Measurements from ENCODE around the gene OR2T33. TPM values are rescaled to one million over a fixed set of nuclear protein-coding genes. Genes with fewer than 3 reads are reported as not detected.
"Not testable (repeated sequence)": the region's sequence is repeated elsewhere in the genome, so short reads cannot be mapped to it uniquely, and the experiment has no call there.

The OR2T33 gene
- total RNA-seq, 1 donor from 2014 or later = not detected

GRCh38 chr1:248303324-248303723 lies 25.5 kb upstream of the OR2T33 start, which contains the start of gene OR2T12:
OR2T12 (minus strand) TSS chr1:248303424; CDS start chr1:248295578, 7,846 bp downstream.
- H3K27me3 Mint-ChIP-seq = no peaks in the 10 kb centered on the region
- H3K36me3 Mint-ChIP-seq (ENCODE audit: insufficient read depth) = no peaks in the 10 kb centered on the region
- TF ChIP-seq, protein P1, sequence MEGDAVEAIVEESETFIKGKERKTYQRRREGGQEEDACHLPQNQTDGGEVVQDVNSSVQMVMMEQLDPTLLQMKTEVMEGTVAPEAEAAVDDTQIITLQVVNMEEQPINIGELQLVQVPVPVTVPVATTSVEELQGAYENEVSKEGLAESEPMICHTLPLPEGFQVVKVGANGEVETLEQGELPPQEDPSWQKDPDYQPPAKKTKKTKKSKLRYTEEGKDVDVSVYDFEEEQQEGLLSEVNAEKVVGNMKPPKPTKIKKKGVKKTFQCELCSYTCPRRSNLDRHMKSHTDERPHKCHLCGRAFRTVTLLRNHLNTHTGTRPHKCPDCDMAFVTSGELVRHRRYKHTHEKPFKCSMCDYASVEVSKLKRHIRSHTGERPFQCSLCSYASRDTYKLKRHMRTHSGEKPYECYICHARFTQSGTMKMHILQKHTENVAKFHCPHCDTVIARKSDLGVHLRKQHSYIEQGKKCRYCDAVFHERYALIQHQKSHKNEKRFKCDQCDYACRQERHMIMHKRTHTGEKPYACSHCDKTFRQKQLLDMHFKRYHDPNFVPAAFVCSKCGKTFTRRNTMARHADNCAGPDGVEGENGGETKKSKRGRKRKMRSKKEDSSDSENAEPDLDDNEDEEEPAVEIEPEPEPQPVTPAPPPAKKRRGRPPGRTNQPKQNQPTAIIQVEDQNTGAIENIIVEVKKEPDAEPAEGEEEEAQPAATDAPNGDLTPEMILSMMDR (IDR thresholded peaks at IDR 0.05; ENCODE audit: unreplicated experiment) = no peak
- no peak within 1 kb of the TSS for H3K27ac Mint-ChIP-seq
- no peaks in the 10 kb centered on the region for H3K4me1 Mint-ChIP-seq (ENCODE audit: low read depth)
- no peak within 1 kb of the TSS for H3K4me3 Mint-ChIP-seq (ENCODE audit: low read depth)
- no peak for DNase-seq (ENCODE audit: low spot score, unreplicated experiment)
- H3K9me3 Mint-ChIP-seq (ENCODE audit: low read depth) = peaks cover 45% of the 10 kb centered on the region

- Mint-ChIP-seq H3K36me3 (ENCODE audit: insufficient read depth) (no peaks in the 10 kb centered on the region), H3K4me1 (ENCODE audit: low read depth) (no peaks in the 10 kb centered on the region), H3K27me3 (no peaks in the 10 kb centered on the region), H3K9me3 (ENCODE audit: low read depth) (peaks cover 40% of the 10 kb centered on the region), H3K4me3 (ENCODE audit: low read depth) (no peak overlapping the region), H3K27ac (no peak overlapping the region)
- TF ChIP-seq, protein P1 (IDR thresholded peaks at IDR 0.05; ENCODE audit: unreplicated experiment) = no peak
- no peak for DNase-seq (ENCODE audit: low spot score, unreplicated experiment)
Measured at GRCh38 chr1:248288391-248288790, 10.6 kb upstream of the OR2T33 start.

- H3K36me3 Mint-ChIP-seq (ENCODE audit: insufficient read depth); H3K4me1 Mint-ChIP-seq (ENCODE audit: low read depth); H3K4me3 Mint-ChIP-seq (ENCODE audit: low read depth); DNase-seq (ENCODE audit: low spot score, unreplicated experiment); H3K27me3 Mint-ChIP-seq; H3K27ac Mint-ChIP-seq: not testable (repeated sequence)
- H3K9me3 Mint-ChIP-seq (ENCODE audit: low read depth) = peaks cover 35% of the 10 kb centered on the region
Measured at GRCh38 chr1:248273225-248273624, 4.6 kb downstream of the OR2T33 start.

GRCh38 chr1:248268178-248268577 lies 9.6 kb downstream of the OR2T33 start:
- H3K4me1 Mint-ChIP-seq (ENCODE audit: low read depth) = no peaks in the 10 kb centered on the region
- H3K36me3 Mint-ChIP-seq (ENCODE audit: insufficient read depth) = no peaks in the 10 kb centered on the region
- peaks cover 49% of the 10 kb centered on the region for H3K9me3 Mint-ChIP-seq (ENCODE audit: low read depth)
- TF ChIP-seq, protein P1 (IDR thresholded peaks at IDR 0.05; ENCODE audit: unreplicated experiment) = no peak
- DNase-seq (ENCODE audit: low spot score, unreplicated experiment) = no peak
- no peak overlapping the region for H3K4me3 Mint-ChIP-seq (ENCODE audit: low read depth)
- no peaks in the 10 kb centered on the region for H3K27me3 Mint-ChIP-seq
- H3K27ac Mint-ChIP-seq = no peak overlapping the region

DNA sequence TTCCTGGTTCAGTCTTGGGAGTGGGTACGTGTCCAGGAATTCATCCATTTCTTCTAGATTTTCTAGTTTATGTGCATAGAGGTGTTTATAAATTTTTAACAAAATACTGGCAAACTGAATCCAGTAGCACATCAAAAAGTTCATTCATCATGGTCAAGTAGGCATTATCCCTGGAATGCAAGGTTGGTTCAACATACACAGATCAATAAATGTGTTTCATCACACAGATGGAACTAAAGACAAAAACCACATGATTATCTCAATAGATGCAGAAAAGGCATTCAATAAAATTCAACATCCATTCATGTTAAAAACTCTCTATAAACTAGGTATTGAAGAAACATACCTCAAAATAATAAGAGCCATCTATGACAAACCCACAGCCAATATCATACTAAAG lies 18.5 kb downstream of the OR2T33 start:
- peaks cover 51% of the 10 kb centered on the region for H3K9me3 Mint-ChIP-seq (ENCODE audit: low read depth)

DNA sequence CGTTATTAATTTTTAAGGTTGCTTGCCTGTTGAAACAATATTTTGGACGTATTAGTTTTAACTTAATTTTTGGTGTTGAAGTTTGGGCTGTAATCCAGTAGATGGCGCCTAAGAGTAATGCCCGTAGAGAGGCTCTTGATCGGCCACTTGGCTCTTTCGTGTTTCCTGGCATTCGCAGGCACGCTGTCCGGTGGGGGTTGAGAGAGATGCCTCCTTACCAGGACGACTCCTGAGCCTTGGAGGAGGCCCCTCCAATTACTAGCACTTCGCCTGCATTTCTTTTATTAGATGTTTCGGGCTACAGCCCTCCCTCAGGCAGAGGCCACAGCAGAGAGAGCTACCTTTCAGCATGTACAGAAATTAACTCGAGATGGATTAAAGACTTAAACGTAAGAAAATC lies 34.6 kb downstream of the OR2T33 start:
- TF ChIP-seq, protein P1 (IDR thresholded peaks at IDR 0.05; ENCODE audit: unreplicated experiment) = peak; percentile 27
- Mint-ChIP-seq H3K36me3 (ENCODE audit: insufficient read depth) (no peaks in the 10 kb centered on the region), H3K27me3 (no peaks in the 10 kb centered on the region), H3K27ac (no peak overlapping the region), H3K4me1 (ENCODE audit: low read depth) (no peaks in the 10 kb centered on the region), H3K9me3 (ENCODE audit: low read depth) (peaks cover 60% of the 10 kb centered on the region), H3K4me3 (ENCODE audit: low read depth) (no peak overlapping the region)
- no peak for DNase-seq (ENCODE audit: low spot score, unreplicated experiment)

More for the DNA sequence above, 18.5 kb downstream of the OR2T33 start:
- H3K4me3 Mint-ChIP-seq (ENCODE audit: low read depth); H3K27ac Mint-ChIP-seq; H3K36me3 Mint-ChIP-seq (ENCODE audit: insufficient read depth); H3K4me1 Mint-ChIP-seq (ENCODE audit: low read depth); DNase-seq (ENCODE audit: low spot score, unreplicated experiment); H3K27me3 Mint-ChIP-seq: not testable (repeated sequence)
